ENCODE results near the gene IL31. TPM values are rescaled to one million over a fixed set of nuclear protein-coding genes. Genes with fewer than 3 reads are reported as not detected.

IL31 gene
- polyA plus RNA-seq, 2 of the 4 experiments (the other 2 are of a cell fraction): not detected

DNA sequence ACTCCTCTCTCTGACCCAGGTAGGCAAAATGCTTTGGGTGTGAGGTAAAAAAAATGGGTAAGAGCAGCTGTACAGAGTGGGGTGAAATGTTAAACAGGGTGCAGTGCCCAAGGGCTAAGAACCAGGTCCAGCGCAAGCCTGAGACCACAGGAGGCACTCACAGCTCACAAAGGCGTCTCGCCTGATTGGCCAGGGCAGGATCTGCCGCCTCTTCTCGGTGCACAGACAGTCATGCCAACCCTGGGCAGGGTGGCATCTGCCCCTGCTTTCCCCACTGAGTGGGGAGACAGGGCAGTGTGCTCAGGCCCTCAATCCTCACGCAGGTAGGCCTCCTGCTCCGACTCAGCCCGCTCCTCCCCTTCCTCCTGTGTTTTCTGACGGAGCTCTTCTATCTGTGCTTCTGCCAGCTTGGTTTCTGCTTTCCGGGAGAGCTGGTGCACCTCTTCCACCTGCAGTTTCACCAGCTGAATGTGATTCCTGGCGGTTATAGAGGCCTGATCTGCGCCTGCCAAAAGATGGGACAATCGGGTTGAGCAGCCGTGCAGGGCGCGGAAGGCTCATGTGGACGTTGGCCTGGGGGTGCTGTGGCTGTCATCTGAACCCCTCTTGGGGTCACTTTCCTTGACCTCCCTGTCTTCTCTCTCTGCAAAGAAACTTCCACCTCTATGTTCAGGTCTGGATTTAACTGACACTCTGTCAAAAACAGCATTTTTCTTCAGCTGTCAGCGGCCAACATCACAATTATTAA is 34.2 kb upstream of the IL31 start:
- no peak overlapping the region for H3K4me3 ChIP-seq
- no peak overlapping the region for H3K4me2 ChIP-seq
- no peaks in the 10 kb centered on the region for H3K9me3 ChIP-seq
- DNase-seq (ENCODE audit: low read depth in 1 of 2, low spot score in 1 of 2) (no peak), FAIRE-seq (no peak), ATAC-seq (no peak)
- 93% methylated on average over 18 of the region's 18 CpGs for WGBS (ENCODE audit: missing lambda C conversion rate)
- no peak overlapping the region for H3K27ac ChIP-seq
- ChIA-PET POLR2A (no interaction called here), CTCF (interaction anchor here (0.6 to 1.3 kb wide), 3 partner anchors 12 to 28 kb away, joined by 3 to 5 read pairs (median 3); no protein-coding TSS in a partner anchor)
- no peak for TF ChIP-seq MYC (IDR thresholded peaks at IDR 0.05; ENCODE audit: borderline replicate concordance, low read length)
- no peak for TF ChIP-seq CHD2 (IDR thresholded peaks at IDR 0.05; ENCODE audit: low read length, partially characterized antibody)
- TF ChIP-seq, protein P1, sequence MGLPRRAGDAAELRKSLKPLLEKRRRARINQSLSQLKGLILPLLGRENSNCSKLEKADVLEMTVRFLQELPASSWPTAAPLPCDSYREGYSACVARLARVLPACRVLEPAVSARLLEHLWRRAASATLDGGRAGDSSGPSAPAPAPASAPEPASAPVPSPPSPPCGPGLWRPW (IDR thresholded peaks at IDR 0.05): no peak
- TF ChIP-seq, protein P2, sequence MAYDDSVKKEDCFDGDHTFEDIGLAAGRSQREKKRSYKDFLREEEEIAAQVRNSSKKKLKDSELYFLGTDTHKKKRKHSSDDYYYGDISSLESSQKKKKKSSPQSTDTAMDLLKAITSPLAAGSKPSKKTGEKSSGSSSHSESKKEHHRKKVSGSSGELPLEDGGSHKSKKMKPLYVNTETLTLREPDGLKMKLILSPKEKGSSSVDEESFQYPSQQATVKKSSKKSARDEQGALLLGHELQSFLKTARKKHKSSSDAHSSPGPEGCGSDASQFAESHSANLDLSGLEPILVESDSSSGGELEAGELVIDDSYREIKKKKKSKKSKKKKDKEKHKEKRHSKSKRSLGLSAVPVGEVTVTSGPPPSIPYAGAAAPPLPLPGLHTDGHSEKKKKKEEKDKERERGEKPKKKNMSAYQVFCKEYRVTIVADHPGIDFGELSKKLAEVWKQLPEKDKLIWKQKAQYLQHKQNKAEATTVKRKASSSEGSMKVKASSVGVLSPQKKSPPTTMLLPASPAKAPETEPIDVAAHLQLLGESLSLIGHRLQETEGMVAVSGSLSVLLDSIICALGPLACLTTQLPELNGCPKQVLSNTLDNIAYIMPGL (CRISPR knock-in tag; IDR thresholded peaks at IDR 0.05; ENCODE audit: borderline replicate concordance): no peak
- no peak for TF ChIP-seq SREBF2 (IDR thresholded peaks at IDR 0.05)
- no peak for TF ChIP-seq HEYL (CRISPR knock-in tag; IDR thresholded peaks at IDR 0.05)
- TF ChIP-seq ZC3H11A (IDR thresholded peaks at IDR 0.05): no peak
- TF ChIP-seq GATA3 (IDR thresholded peaks at IDR 0.05; ENCODE audit: borderline replicate concordance): no peak
- no peak; the same call in 1 of the 2 replicates for TF ChIP-seq POLR2AphosphoS2 (conservative IDR thresholded peaks at IDR 0.05; ENCODE audit: low read length)
- no peak for TF ChIP-seq SMC3 (IDR thresholded peaks at IDR 0.05)
- no peak for TF ChIP-seq BHLHE40 (IDR thresholded peaks at IDR 0.05; ENCODE audit: low read depth, low read length)
- TF ChIP-seq CBX2 (IDR thresholded peaks at IDR 0.05; ENCODE audit: borderline replicate concordance, low read depth): no peak
- TF ChIP-seq, protein P3, sequence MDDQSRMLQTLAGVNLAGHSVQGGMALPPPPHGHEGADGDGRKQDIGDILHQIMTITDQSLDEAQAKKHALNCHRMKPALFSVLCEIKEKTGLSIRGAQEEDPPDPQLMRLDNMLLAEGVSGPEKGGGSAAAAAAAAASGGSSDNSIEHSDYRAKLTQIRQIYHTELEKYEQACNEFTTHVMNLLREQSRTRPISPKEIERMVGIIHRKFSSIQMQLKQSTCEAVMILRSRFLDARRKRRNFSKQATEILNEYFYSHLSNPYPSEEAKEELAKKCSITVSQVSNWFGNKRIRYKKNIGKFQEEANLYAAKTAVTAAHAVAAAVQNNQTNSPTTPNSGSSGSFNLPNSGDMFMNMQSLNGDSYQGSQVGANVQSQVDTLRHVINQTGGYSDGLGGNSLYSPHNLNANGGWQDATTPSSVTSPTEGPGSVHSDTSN (IDR thresholded peaks at IDR 0.05): no peak
- no peak for TF ChIP-seq EHF (CRISPR knock-in tag; IDR thresholded peaks at IDR 0.05)
- no peak for TF ChIP-seq RARB (CRISPR knock-in tag; IDR thresholded peaks at IDR 0.05)
- TF ChIP-seq, protein P4, sequence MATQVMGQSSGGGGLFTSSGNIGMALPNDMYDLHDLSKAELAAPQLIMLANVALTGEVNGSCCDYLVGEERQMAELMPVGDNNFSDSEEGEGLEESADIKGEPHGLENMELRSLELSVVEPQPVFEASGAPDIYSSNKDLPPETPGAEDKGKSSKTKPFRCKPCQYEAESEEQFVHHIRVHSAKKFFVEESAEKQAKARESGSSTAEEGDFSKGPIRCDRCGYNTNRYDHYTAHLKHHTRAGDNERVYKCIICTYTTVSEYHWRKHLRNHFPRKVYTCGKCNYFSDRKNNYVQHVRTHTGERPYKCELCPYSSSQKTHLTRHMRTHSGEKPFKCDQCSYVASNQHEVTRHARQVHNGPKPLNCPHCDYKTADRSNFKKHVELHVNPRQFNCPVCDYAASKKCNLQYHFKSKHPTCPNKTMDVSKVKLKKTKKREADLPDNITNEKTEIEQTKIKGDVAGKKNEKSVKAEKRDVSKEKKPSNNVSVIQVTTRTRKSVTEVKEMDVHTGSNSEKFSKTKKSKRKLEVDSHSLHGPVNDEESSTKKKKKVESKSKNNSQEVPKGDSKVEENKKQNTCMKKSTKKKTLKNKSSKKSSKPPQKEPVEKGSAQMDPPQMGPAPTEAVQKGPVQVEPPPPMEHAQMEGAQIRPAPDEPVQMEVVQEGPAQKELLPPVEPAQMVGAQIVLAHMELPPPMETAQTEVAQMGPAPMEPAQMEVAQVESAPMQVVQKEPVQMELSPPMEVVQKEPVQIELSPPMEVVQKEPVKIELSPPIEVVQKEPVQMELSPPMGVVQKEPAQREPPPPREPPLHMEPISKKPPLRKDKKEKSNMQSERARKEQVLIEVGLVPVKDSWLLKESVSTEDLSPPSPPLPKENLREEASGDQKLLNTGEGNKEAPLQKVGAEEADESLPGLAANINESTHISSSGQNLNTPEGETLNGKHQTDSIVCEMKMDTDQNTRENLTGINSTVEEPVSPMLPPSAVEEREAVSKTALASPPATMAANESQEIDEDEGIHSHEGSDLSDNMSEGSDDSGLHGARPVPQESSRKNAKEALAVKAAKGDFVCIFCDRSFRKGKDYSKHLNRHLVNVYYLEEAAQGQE (IDR thresholded peaks at IDR 0.05): no peak
- TF ChIP-seq FOSL2 (IDR thresholded peaks at IDR 0.05): no peak
- TF ChIP-seq FOSL2 (CRISPR knock-in tag; IDR thresholded peaks at IDR 0.05): no peak
- no peaks in the 10 kb centered on the region for H3K4me1 ChIP-seq

DNA sequence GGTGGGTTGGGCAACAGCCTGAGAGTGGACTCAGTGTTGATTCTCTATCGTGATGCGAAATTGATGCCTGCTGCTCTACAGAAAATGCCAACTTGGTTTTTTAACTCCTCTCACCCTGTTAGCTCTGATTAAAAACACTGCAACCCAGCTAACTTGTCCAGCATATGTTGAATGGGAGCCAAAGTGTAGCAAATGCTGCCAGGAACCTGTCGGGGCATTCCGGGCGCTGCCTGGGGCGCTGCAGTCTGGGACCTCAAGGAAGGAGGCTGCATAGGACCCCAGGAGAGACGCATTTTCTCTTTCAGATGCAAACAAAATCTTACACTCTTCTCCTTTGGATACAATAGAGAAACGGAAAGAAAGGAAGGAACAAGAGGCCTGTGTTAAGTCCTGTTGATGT is 33.4 kb upstream of the IL31 start:
- POLR2A ChIA-PET: no interaction called here
- Histone ChIP-seq H3K27ac (no peak overlapping the region), H3K9me3 (no peaks in the 10 kb centered on the region), H3K4me3 (no peak overlapping the region), H3K4me2 (no peak overlapping the region), H3K4me1 (no peaks in the 10 kb centered on the region)
- TF ChIP-seq RARB (CRISPR knock-in tag; IDR thresholded peaks at IDR 0.05) (no peak), MAFK (IDR thresholded peaks at IDR 0.05; ENCODE audit: partially characterized antibody) (no peak), CBX8 (IDR thresholded peaks at IDR 0.05) (no peak), TP53 (CRISPR knock-in tag; IDR thresholded peaks at IDR 0.05) (no peak), CEBPB (IDR thresholded peaks at IDR 0.05) (no peak)
- ATAC-seq (no peak), DNase-seq (ENCODE audit: low read depth in 1 of 2, low spot score in 1 of 2) (no peak), FAIRE-seq (no peak)
- CTCF ChIA-PET: interaction anchor here (1.3 kb wide), 1 partner anchor 16 kb away, joined by 5 read pairs; no protein-coding TSS in a partner anchor
- WGBS (ENCODE audit: missing lambda C conversion rate): 91% methylated on average over 8 of the region's 8 CpGs
